RWPE1 (cell line): ENCODE measurements around the gene NOS1AP.

Experiments
- CTCF ChIA-PET: fragments of 350-600 bp; sonication (Branson Sonifier 250); formaldehyde crosslinking; extraction: SDS; loops from one replicate; lab custom pipeline; 2021; lab: Yijun Ruan, JAX
- POLR2A ChIA-PET: fragments of 400-600 bp; formaldehyde crosslinking; extraction: SDS; loops from one replicate; lab custom pipeline; 2020; ENCODE audit warnings: antibody characterized with exemption; ENCODE audit not compliant: low non-redundant PET; lab: Yijun Ruan, JAX
- DNase-seq: peaks from one replicate; pipeline ENCODE4 v3.0.0; 2012; ENCODE audit warnings: low spot score
- H3K27ac ChIP-seq: fragments of 450-650 bp; 2 replicates; pipeline ENCODE4 v1.5.1; 2017
- CTCF ChIP-seq: fragments of 450-650 bp; conservative IDR thresholded peaks from 2 replicates; pipeline ENCODE4 v1.5.1; 2017; ENCODE audit warnings: low read depth, mild to moderate bottlenecking

Gene NOS1AP

GRCh38 chr1:162292422-162292849, 222.9 kb downstream of the NOS1AP start:
- peak; percentile 45 for DNase-seq
- CTCF ChIA-PET = no interaction called here
- no peak overlapping the region for H3K27ac ChIP-seq
- no peak for TF ChIP-seq CTCF
- POLR2A ChIA-PET = no interaction called here

- ChIA-PET POLR2A (no interaction called here), CTCF (no interaction called here)
- DNase-seq = no peak
- TF ChIP-seq CTCF = no peak
- no peak overlapping the region for H3K27ac ChIP-seq
Observed at GRCh38 chr1:162293073-162293692, 223.7 kb downstream of the NOS1AP start.

- no peak for TF ChIP-seq CTCF
- no peak overlapping the region for H3K27ac ChIP-seq
- DNase-seq = no peak
- CTCF ChIA-PET = interaction anchor here (0.7 kb wide), 1 partner anchor 11 kb away, joined by 4 read pairs; no protein-coding TSS in a partner anchor
- POLR2A ChIA-PET = no interaction called here
Observed at GRCh38 chr1:162294015-162294414, 224.5 kb downstream of the NOS1AP start.

GRCh38 chr1:162297208-162297607, 227.7 kb downstream of the NOS1AP start:
- ChIA-PET CTCF (no interaction called here), POLR2A (no interaction called here)
- TF ChIP-seq CTCF = no peak
- H3K27ac ChIP-seq = no peak overlapping the region
- no peak for DNase-seq

GRCh38 chr1:162298266-162298665, 228.8 kb downstream of the NOS1AP start:
- no peak for DNase-seq
- no peak for TF ChIP-seq CTCF
- ChIA-PET POLR2A (no interaction called here), CTCF (interaction anchor here (0.7 kb wide), 1 partner anchor 974 kb away, joined by 4 read pairs; no protein-coding TSS in a partner anchor)
- H3K27ac ChIP-seq = no peak overlapping the region

- DNase-seq = no peak
- no peak overlapping the region for H3K27ac ChIP-seq
- TF ChIP-seq CTCF = no peak
- POLR2A ChIA-PET = no interaction called here
- CTCF ChIA-PET = no interaction called here
Observed at GRCh38 chr1:162299018-162299417, 229.5 kb downstream of the NOS1AP start.
